Suprapubic skin (tissue), 4 donors: ENCODE measurements around the gene FBXO3.
"Not testable (repeated sequence)": the region's sequence is repeated elsewhere in the genome, so short reads cannot be mapped to it uniquely, and the experiment has no call there.

Experiments
- EP300 ChIP-seq: sonication (generic); formaldehyde crosslinking; IDR thresholded peaks from one replicate; pipeline ENCODE4 v1.6.1; 2017; ENCODE audit warnings: antibody characterized with exemption
- POLR2A ChIP-seq, 2 donors: fragments of 450-650 bp; IDR thresholded peaks; one replicate each; pipeline ENCODE4 v1.6.1; 2017; ENCODE audit warnings: antibody characterized with exemption in 2 of 2, mild to moderate bottlenecking in 2 of 2, moderate library complexity in 2 of 2
- POLR2AphosphoS5 ChIP-seq, 3 donors: sonication (generic); formaldehyde crosslinking; IDR thresholded peaks; one replicate each; pipeline ENCODE4 v1.6.1; 2017; ENCODE audit warnings: antibody characterized with exemption in 3 of 3
- TF ChIP-seq, protein P1 (sequence below), 2 donors: fragments of 200-600 bp in 1 of 2; fragments of 450-650 bp in 1 of 2; sonication (generic) in 1 of 2; IDR thresholded peaks; one replicate each; pipeline ENCODE4 v1.5.1; 2016 to 2019; ENCODE audit warnings: antibody characterized with exemption in 2 of 2, mild to moderate bottlenecking in 1 of 2, moderate library complexity in 1 of 2

DNA sequence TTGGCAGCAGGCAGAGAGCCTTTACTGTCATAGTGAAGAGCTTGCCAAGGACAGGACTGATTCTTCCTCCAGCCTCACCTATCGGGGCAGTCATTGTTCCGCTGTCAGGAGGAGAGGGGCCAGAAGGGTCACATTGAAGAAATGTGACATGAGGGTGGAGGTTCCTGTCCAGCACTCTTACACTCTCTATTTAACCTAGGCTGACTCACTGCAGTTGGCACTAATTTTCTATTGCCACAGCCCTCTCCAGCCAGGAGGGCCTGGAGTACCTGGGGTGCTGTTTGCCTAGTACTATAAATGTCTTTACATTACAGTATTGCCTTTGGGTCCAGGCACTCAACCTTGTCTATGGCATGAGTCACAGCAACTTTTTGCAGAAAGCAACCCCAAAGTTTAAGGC lies 66.5 kb downstream of the FBXO3 start:
- TF ChIP-seq, protein P1, sequence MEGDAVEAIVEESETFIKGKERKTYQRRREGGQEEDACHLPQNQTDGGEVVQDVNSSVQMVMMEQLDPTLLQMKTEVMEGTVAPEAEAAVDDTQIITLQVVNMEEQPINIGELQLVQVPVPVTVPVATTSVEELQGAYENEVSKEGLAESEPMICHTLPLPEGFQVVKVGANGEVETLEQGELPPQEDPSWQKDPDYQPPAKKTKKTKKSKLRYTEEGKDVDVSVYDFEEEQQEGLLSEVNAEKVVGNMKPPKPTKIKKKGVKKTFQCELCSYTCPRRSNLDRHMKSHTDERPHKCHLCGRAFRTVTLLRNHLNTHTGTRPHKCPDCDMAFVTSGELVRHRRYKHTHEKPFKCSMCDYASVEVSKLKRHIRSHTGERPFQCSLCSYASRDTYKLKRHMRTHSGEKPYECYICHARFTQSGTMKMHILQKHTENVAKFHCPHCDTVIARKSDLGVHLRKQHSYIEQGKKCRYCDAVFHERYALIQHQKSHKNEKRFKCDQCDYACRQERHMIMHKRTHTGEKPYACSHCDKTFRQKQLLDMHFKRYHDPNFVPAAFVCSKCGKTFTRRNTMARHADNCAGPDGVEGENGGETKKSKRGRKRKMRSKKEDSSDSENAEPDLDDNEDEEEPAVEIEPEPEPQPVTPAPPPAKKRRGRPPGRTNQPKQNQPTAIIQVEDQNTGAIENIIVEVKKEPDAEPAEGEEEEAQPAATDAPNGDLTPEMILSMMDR (IDR thresholded peaks at IDR 0.05) = not testable (repeated sequence)
- not testable (repeated sequence) for TF ChIP-seq POLR2AphosphoS5 (IDR thresholded peaks at IDR 0.05); EP300; POLR2A (IDR thresholded peaks at IDR 0.05)
